Trophoblast cell (in vitro differentiated cells and primary cell): Measurements from ENCODE around the gene BUD23.
A peak's percentile ranks its signal among the peaks of the same experiment; 100 is the strongest.

Source experiments
- DNase-seq, 2 donors: peaks; one replicate each; pipeline ENCODE4 v3.0.0-alpha.2; 2016
- H2AFZ ChIP-seq: 2 replicates; pipeline ENCODE4 v1.6.1; 2013; ENCODE audit warnings: low read length, moderate library complexity, mild to moderate bottlenecking; ENCODE audit not compliant: insufficient read depth, poor library complexity
- H2AK5ac ChIP-seq: 2 replicates; pipeline ENCODE4 v1.6.1; 2013; ENCODE audit warnings: mild to moderate bottlenecking, low read length
- H2BK120ac ChIP-seq: 2 replicates; pipeline ENCODE4 v1.6.1; 2013; ENCODE audit warnings: low read length, mild to moderate bottlenecking, moderate library complexity; ENCODE audit not compliant: insufficient read depth, poor library complexity
- H2BK12ac ChIP-seq: 2 replicates; pipeline ENCODE4 v1.6.1; 2013; ENCODE audit warnings: mild to moderate bottlenecking, low read length, moderate library complexity
- H2BK5ac ChIP-seq: 2 replicates; pipeline ENCODE4 v1.6.1; 2013; ENCODE audit warnings: low read length, low read depth, moderate library complexity, mild to moderate bottlenecking; ENCODE audit not compliant: poor library complexity
- H3K14ac ChIP-seq: 2 replicates; pipeline ENCODE4 v1.6.1; 2013; ENCODE audit warnings: mild to moderate bottlenecking, low read length
- H3K18ac ChIP-seq: 2 replicates; pipeline ENCODE4 v1.6.1; 2013; ENCODE audit warnings: mild to moderate bottlenecking, low read length
- H3K23ac ChIP-seq: 2 replicates; pipeline ENCODE4 v1.6.1; 2013; ENCODE audit warnings: low read length
- H3K27ac ChIP-seq: 2 replicates; pipeline ENCODE4 v1.5.1; 2013; ENCODE audit warnings: low read depth, mild to moderate bottlenecking, inconsistent platforms, low read length, moderate library complexity
- H3K27me3 ChIP-seq: 2 replicates; pipeline ENCODE4 v1.6.1; 2013; ENCODE audit warnings: inconsistent platforms, mild to moderate bottlenecking, low read length, moderate library complexity; ENCODE audit not compliant: insufficient read depth
- H3K36me3 ChIP-seq, 2 experiments: 1 replicate in 1 of 2; 2 replicates in 1 of 2; pipeline ENCODE4 v1.6.1; 2013; ENCODE audit warnings: low read length in 2 of 2, mild to moderate bottlenecking in 2 of 2, moderate library complexity in 1 of 2; ENCODE audit not compliant: insufficient read depth in 2 of 2, control insufficient read depth in 1 of 2
- H3K4ac ChIP-seq: 2 replicates; pipeline ENCODE4 v1.6.1; 2013; ENCODE audit warnings: low read depth, mild to moderate bottlenecking, low read length, moderate library complexity
- H3K4me1 ChIP-seq, 2 experiments: 1 replicate in 1 of 2; 2 replicates in 1 of 2; pipeline ENCODE4 v1.6.1; 2013; ENCODE audit warnings: low read length in 2 of 2, mild to moderate bottlenecking in 2 of 2, moderate library complexity in 1 of 2; ENCODE audit not compliant: insufficient read depth in 2 of 2, control insufficient read depth in 1 of 2
- H3K4me2 ChIP-seq: 2 replicates; pipeline ENCODE4 v1.6.1; 2013; ENCODE audit warnings: inconsistent platforms, mild to moderate bottlenecking, low read length, moderate library complexity
- H3K4me3 ChIP-seq: 2 replicates; pipeline ENCODE4 v1.5.1; 2013; ENCODE audit warnings: mild to moderate bottlenecking, low read depth, low read length, inconsistent platforms
- H3K79me1 ChIP-seq: one replicate; pipeline ENCODE4 v1.6.1; 2013; ENCODE audit warnings: low read length
- H3K79me2 ChIP-seq: 2 replicates; pipeline ENCODE4 v1.6.1; 2013; ENCODE audit warnings: low read length, mild to moderate bottlenecking; ENCODE audit not compliant: control insufficient read depth, insufficient read depth, poor library complexity
- H3K9ac ChIP-seq: 2 replicates; pipeline ENCODE4 v1.6.1; 2013; ENCODE audit warnings: mild to moderate bottlenecking, low read length
- H3K9me3 ChIP-seq: 2 replicates; pipeline ENCODE4 v1.6.1; 2013; ENCODE audit warnings: low read depth, mild to moderate bottlenecking, control low read depth, inconsistent platforms, low read length; ENCODE audit not compliant: insufficient read depth
- H4K12ac ChIP-seq: 2 replicates; pipeline ENCODE4 v1.6.1; 2013; ENCODE audit warnings: low read depth, mild to moderate bottlenecking, low read length, moderate library complexity
- H4K8ac ChIP-seq: 2 replicates; pipeline ENCODE4 v1.6.1; 2013; ENCODE audit warnings: low read depth, mild to moderate bottlenecking, low read length, moderate library complexity
- H4K91ac ChIP-seq: one replicate; pipeline ENCODE4 v1.6.1; 2013; ENCODE audit warnings: low read depth, mild to moderate bottlenecking, low read length, moderate library complexity
- WGBS: extraction: QIAGEN DNeasy Blood & Tissue Kit; methylation state at CpG from one replicate; pipeline ENCODE4 v1.1.7; 2013; ENCODE audit warnings: missing lambda C conversion rate; ENCODE audit not compliant: insufficient read length, insufficient coverage; ENCODE audit errors: extremely low coverage; 5-methylcytosine and 5-hydroxymethylcytosine counted together

BUD23 gene

DNA sequence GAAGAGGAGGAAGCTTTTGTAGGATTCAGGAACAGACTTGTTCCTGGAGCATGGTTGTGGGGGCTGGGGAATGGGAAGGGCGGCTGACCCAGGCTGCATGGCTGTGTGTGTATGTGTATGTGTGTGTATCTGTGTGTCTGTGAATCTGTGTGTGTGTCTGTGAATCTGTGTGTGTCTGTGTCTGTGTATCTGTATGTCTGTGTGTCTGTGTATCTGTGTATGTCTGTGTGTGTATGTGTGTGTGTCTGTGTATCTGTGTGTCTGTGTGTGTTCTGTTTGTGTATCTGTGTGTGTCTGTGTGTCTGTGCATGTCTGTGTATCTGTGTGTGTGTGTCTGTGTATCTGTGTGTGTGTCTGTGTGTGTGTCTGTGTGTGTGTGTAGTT is 42.7 kb downstream of the BUD23 start:
- Histone ChIP-seq H3K23ac (no peak overlapping the region), H3K36me3 (no peaks in the 10 kb centered on the region), H2BK12ac (no peak overlapping the region), H3K4ac (no peak overlapping the region), H2AK5ac (no peak overlapping the region), H3K9me3 (no peaks in the 10 kb centered on the region), H3K4me3 (no peak overlapping the region), H3K4me2 (no peak overlapping the region), H3K79me2 (no peaks in the 10 kb centered on the region), H4K8ac (no peak overlapping the region), H2BK5ac (no peak overlapping the region), H3K9ac (no peak overlapping the region), H3K27ac (no peak overlapping the region), H4K91ac (no peak overlapping the region), H3K18ac (no peak overlapping the region), H3K14ac (no peak overlapping the region), H3K4me1 (no peaks in the 10 kb centered on the region), H2BK120ac (no peak overlapping the region), H3K27me3 (no peaks in the 10 kb centered on the region), H2AFZ (no peak overlapping the region), H4K12ac (no peak overlapping the region), H3K79me1 (no peaks in the 10 kb centered on the region)
- DNase-seq, result no peak
- WGBS, result no CpG with 5 or more reads among the region's 1 CpG

DNA sequence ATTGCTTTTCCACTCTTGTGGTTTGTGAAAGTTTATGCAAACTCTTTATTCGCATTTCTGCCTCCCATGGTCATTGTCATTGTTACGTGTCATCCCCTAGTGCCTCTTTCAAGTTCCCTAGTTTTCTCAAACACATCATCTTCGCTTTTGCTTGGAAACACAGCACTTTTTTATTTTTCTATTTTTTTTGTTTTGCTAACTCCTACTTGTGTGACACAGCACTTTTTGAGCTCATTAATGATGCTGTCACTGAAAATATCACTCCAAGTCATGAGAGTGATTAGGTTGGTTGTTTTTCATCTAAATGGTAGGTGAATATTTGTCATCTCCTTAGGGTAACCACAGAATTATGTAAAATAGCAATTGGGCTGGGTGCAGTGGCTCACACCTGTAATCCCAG is 44.6 kb downstream of the BUD23 start:
- Histone ChIP-seq H4K8ac (no peak overlapping the region), H4K91ac (no peak overlapping the region), H2AFZ (no peak overlapping the region), H3K79me2 (no peaks in the 10 kb centered on the region), H3K14ac (no peak overlapping the region), H3K27me3 (no peaks in the 10 kb centered on the region), H3K4ac (no peak overlapping the region), H3K4me3 (no peak overlapping the region), H3K36me3 (no peaks in the 10 kb centered on the region), H3K18ac (no peak overlapping the region), H2BK5ac (no peak overlapping the region), H3K79me1 (no peaks in the 10 kb centered on the region), H2BK120ac (no peak overlapping the region), H3K9ac (no peak overlapping the region), H2BK12ac (no peak overlapping the region), H3K9me3 (no peaks in the 10 kb centered on the region), H3K27ac (no peak overlapping the region), H3K23ac (no peak overlapping the region), H3K4me1 (no peaks in the 10 kb centered on the region), H2AK5ac (no peak overlapping the region), H4K12ac (no peak overlapping the region), H3K4me2 (no peak overlapping the region)
- DNase-seq, result no peak
- WGBS, result no CpG with 5 or more reads among the region's 3 CpGs

DNA sequence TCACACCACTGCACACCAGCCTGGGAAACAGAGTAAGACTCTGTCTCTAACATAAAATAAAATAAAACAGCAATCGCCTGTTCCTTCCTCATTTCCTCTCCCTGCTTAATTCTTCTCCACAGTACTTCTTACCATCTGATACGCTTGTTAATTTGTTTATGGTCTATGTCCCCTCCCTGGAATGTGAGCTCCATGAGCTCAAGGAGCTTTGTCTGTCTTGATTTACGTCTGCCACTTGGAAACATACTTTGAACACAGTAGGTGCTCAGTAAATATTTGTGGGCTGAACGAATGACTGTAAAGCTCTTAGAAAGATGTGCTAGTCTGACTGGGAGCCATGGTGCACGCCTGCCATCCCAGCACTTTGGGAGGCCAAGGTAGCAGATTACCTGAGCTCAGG is 45.2 kb downstream of the BUD23 start:
- Histone ChIP-seq H3K14ac (no peak overlapping the region), H2BK12ac (no peak overlapping the region), H3K27me3 (no peaks in the 10 kb centered on the region), H4K8ac (no peak overlapping the region), H2BK5ac (no peak overlapping the region), H4K91ac (no peak overlapping the region), H3K9me3 (no peaks in the 10 kb centered on the region), H3K36me3 (no peaks in the 10 kb centered on the region), H3K79me1 (no peaks in the 10 kb centered on the region), H2BK120ac (no peak overlapping the region), H3K79me2 (no peaks in the 10 kb centered on the region), H3K9ac (no peak overlapping the region), H3K4me1 (no peaks in the 10 kb centered on the region), H3K4ac (no peak overlapping the region), H3K4me2 (no peak overlapping the region), H3K4me3 (no peak overlapping the region), H2AK5ac (no peak overlapping the region), H3K18ac (no peak overlapping the region), H4K12ac (no peak overlapping the region), H3K23ac (no peak overlapping the region), H2AFZ (no peak overlapping the region), H3K27ac (no peak overlapping the region)
- no CpG with 5 or more reads among the region's 5 CpGs for WGBS
- DNase-seq, result no peak

DNA sequence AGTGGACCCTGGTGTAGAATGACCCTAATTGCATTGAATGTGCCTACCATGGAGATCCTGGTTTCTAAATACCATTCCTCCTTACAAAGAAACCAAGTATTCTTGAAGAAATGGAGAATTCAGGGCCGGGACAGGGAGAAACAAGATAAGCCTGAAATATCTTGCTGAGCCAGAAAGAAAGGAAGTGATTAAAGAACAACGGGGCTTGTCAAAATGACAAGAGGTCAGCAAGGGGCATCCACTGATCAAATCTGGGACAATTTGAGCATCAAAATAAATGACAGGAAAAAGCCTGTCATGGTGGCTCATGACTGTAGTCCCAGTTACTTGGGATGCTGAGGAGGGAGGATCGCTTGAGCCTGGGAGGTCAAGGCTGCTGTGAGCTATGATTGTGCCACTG is 47.1 kb downstream of the BUD23 start:
- DNase-seq, result peak in 1 of 2 donors; percentile 62
- Histone ChIP-seq H3K4me1 (no peaks in the 10 kb centered on the region), H2BK120ac (no peak overlapping the region), H3K36me3 (no peaks in the 10 kb centered on the region), H2AFZ (no peak overlapping the region), H3K27ac (no peak overlapping the region), H3K4me3 (no peak overlapping the region), H3K14ac (no peak overlapping the region), H3K79me2 (no peaks in the 10 kb centered on the region), H3K9ac (no peak overlapping the region), H2AK5ac (no peak overlapping the region), H3K23ac (no peak overlapping the region), H2BK5ac (no peak overlapping the region), H4K8ac (no peak overlapping the region), H4K91ac (no peak overlapping the region), H3K4ac (no peak overlapping the region), H3K9me3 (no peaks in the 10 kb centered on the region), H3K18ac (no peak overlapping the region), H2BK12ac (no peak overlapping the region), H4K12ac (no peak overlapping the region), H3K27me3 (no peaks in the 10 kb centered on the region), H3K79me1 (no peaks in the 10 kb centered on the region), H3K4me2 (no peak overlapping the region)
- WGBS, result no CpG with 5 or more reads among the region's 3 CpGs
